ENCODE results near the gene ZNF784.

GRCh38 chr19:55645512-55645881 is 21.1 kb upstream of the ZNF784 start:
- TF ChIP-seq, protein P1, sequence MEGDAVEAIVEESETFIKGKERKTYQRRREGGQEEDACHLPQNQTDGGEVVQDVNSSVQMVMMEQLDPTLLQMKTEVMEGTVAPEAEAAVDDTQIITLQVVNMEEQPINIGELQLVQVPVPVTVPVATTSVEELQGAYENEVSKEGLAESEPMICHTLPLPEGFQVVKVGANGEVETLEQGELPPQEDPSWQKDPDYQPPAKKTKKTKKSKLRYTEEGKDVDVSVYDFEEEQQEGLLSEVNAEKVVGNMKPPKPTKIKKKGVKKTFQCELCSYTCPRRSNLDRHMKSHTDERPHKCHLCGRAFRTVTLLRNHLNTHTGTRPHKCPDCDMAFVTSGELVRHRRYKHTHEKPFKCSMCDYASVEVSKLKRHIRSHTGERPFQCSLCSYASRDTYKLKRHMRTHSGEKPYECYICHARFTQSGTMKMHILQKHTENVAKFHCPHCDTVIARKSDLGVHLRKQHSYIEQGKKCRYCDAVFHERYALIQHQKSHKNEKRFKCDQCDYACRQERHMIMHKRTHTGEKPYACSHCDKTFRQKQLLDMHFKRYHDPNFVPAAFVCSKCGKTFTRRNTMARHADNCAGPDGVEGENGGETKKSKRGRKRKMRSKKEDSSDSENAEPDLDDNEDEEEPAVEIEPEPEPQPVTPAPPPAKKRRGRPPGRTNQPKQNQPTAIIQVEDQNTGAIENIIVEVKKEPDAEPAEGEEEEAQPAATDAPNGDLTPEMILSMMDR (IDR thresholded peaks at IDR 0.05; ENCODE audit: poor library complexity), result no peak
- TF ChIP-seq EZH2 (IDR thresholded peaks at IDR 0.05; ENCODE audit: borderline replicate concordance), result no peak
